ENCODE data around the gene FBRSL1. TPM values are rescaled to one million over a fixed set of nuclear protein-coding genes. Genes with fewer than 3 reads are reported as not detected.

The FBRSL1 gene
- total and polyA plus RNA-seq, 5 experiments from 2014 or later, result 0.38 to 101 (median 1.0) TPM

GRCh38 chr12:132512197-132513069, 22.5 kb downstream of the FBRSL1 start:
- Mint-ChIP-seq H3K36me3 (peaks cover 4 to 21% (median 12%) of the 10 kb centered on the region in 3 donors), H3K9me3 (peaks cover 0 to 2% (median 0%) of the 10 kb centered on the region in 9 donors)

DNA sequence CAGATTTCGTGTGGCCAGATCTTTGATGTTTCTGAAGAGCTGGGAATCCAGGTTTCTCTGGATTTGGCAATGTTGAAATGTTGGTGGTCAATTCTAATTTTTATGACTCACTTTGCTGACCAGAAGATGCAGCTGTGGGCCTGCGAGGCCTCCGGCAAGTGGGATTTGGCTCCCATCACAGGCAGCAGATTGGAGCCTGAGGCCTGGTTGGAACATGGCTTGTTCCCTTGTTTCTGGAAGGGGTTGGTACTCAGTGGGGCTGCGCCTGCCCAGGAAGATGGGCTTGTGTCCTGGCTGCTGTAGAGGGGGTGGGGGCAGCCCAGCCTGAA, 23.1 kb downstream of the FBRSL1 start:
- Mint-ChIP-seq H3K4me3 (peak overlapping the region in 1 of 10 donors; percentile 45), H3K4me1 (peaks cover 6 to 17% (median 12%) of the 10 kb centered on the region in 4 donors), H3K27ac (peak overlapping the region in 2 of 10 donors; percentile 62 to 89), H3K27me3 (no peaks in the 10 kb centered on the region), H3K36me3 (peaks cover 6 to 25% (median 15%) of the 10 kb centered on the region in 3 donors), H3K9me3 (peaks cover 0 to 2% (median 0%) of the 10 kb centered on the region in 9 donors)
- ATAC-seq, result no peak
- DNase-seq, result no peak
- POLR2A ChIA-PET, result no interaction called here

More at GRCh38 chr12:132512197-132513069, 22.5 kb downstream of the FBRSL1 start:
- no peak for ATAC-seq
- no peak for DNase-seq
- POLR2A ChIA-PET, result no interaction called here
- H3K27ac Mint-ChIP-seq, result peak overlapping the region in 2 of 10 donors; percentile 9 to 89
- H3K27me3 Mint-ChIP-seq, result no peaks in the 10 kb centered on the region
- no peak overlapping the region for H3K4me3 Mint-ChIP-seq
- H3K4me1 Mint-ChIP-seq, result peaks cover 6 to 20% (median 10%) of the 10 kb centered on the region in 4 donors

- ATAC-seq (no peak), DNase-seq (no peak)
- Mint-ChIP-seq H3K27ac (peak overlapping the region in 3 of 10 donors; percentile 43 to 89 (median 62)), H3K36me3 (peaks cover 11 to 31% (median 21%) of the 10 kb centered on the region in 3 donors), H3K4me3 (no peak overlapping the region), H3K4me1 (peaks cover 4 to 22% (median 18%) of the 10 kb centered on the region in 4 donors), H3K27me3 (no peaks in the 10 kb centered on the region), H3K9me3 (peaks cover 0 to 2% (median 0%) of the 10 kb centered on the region in 9 donors)
- POLR2A ChIA-PET, result no interaction called here
Measured at GRCh38 chr12:132513458-132514135, 23.6 kb downstream of the FBRSL1 start.

DNA sequence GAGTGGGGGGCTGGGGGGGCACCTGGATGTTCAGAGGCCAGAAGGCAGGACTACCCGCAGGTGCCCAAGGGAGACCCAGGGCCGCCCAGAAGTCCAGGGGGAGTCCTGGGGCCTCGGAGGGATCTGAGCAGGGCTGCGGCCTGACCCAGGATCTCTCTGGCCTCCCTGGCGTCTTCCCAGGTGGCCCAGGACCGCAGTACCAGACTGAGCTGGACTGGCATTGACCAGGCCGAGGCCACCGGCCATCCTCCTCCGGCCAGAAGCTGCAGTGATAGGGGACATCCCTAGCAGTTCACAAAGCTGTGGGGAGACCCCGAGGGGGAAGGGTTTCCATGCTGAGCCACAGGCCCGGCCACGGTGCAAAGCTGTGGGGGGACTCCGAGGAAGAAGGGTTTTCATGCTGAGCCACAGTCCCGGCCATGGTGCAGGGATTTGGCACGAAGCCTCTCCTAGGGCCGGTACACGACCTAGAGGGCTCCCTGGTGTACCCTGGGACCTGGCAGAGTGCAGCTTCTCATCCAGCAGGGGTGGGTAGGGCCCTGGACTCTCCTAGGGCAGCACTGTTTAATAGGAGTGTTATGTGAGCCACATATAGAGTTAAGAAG, 24.4 kb downstream of the FBRSL1 start:
- Mint-ChIP-seq H3K27me3 (no peaks in the 10 kb centered on the region), H3K27ac (no peak overlapping the region), H3K4me1 (peaks cover 4 to 29% (median 23%) of the 10 kb centered on the region in 4 donors), H3K4me3 (no peak overlapping the region), H3K9me3 (peaks cover 0 to 2% (median 0%) of the 10 kb centered on the region in 9 donors), H3K36me3 (peaks cover 11 to 34% (median 28%) of the 10 kb centered on the region in 3 donors)
- ATAC-seq (no peak), DNase-seq (no peak)
- POLR2A ChIA-PET, result no interaction called here

DNA sequence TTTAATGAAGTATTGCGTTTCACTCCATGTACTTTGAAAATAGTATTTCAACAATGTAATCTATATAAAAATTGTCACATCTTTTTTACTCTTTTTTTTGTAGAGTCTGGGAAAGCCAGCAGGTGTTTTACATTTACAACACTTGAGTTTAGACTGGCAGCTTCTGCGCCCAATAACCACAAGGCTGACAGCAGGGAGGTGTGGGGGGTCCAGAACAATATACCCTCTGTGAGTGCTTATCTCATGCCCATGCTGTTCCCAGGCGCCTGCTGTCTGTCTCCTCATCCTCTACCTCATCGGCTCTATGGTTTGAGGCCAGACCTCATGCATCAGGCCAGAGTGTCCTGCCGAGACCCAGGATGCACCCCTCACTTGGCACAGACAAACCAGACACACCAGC, 24.9 kb downstream of the FBRSL1 start:
- POLR2A ChIA-PET, result interaction anchor here (0.7 kb wide), 1 partner anchor 9 kb away, joined by 4 read pairs; no protein-coding TSS in a partner anchor
- H3K27me3 Mint-ChIP-seq, result no peaks in the 10 kb centered on the region
- ATAC-seq (no peak), DNase-seq (no peak)
- peak overlapping the region in 2 of 10 donors; percentile 37 to 63 for H3K27ac Mint-ChIP-seq
- H3K9me3 Mint-ChIP-seq, result peaks cover 0 to 2% (median 0%) of the 10 kb centered on the region in 9 donors
- peaks cover 11 to 34% (median 28%) of the 10 kb centered on the region in 3 donors for H3K36me3 Mint-ChIP-seq
- H3K4me1 Mint-ChIP-seq, result peaks cover 4 to 34% (median 23%) of the 10 kb centered on the region in 4 donors
- H3K4me3 Mint-ChIP-seq, result no peak overlapping the region

DNA sequence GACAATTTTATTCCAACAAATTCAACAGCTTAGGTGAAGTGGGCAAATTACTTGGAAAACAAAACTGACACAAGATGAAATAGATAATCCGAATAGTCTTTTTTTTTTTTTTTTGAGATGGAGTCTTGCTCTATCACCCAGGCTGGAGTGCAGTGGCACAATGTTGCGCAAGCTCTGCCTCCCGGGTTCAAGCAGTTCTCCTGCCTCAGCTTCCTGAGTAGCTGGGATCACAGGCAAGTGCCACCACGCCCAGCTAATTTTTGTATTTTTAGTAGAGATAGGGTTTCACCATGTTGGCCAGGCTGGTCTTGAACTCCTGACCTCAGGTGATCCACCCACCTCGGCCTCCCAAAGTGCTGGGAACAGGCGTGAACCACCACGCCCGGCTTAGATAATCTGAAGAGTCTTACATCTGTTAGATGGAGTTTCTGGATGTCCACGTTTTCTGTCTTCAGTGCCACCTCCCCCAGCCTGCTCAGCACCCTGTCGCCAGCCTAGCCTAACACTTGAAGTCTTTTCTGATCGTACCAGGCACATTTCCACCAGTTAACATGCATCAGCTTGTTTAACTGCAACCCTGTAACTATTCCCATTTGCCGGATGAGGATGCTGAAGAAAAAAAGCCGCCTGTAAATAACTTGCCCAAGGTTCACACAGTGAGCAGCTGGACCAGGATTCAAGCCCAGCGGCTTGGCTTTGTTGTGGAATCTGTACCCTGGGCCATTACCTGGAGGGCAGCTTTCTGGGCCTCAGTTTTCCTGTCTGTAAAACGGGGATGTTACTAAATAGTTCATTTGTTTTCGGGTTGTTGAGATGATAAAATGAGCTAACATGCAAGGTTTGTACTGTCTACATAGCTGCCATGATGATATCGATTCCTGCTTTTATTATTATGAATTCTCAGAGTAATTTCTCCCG, 26.4 kb downstream of the FBRSL1 start:
- POLR2A ChIA-PET, result interaction anchor here (0.7 kb wide), 1 partner anchor 1532 kb away, joined by 4 read pairs; no protein-coding TSS in a partner anchor
- H3K4me1 Mint-ChIP-seq, result peaks cover 2 to 41% (median 25%) of the 10 kb centered on the region in 4 donors
- peak overlapping the region in 2 of 10 donors; percentile 25 to 80 for H3K27ac Mint-ChIP-seq
- ATAC-seq, result no peak
- no peaks in the 10 kb centered on the region for H3K27me3 Mint-ChIP-seq
- DNase-seq, result no peak
- peaks cover 0 to 2% (median 0%) of the 10 kb centered on the region in 9 donors for H3K9me3 Mint-ChIP-seq
- H3K36me3 Mint-ChIP-seq, result peaks cover 11 to 28% (median 28%) of the 10 kb centered on the region in 3 donors
- no peak overlapping the region for H3K4me3 Mint-ChIP-seq

DNA sequence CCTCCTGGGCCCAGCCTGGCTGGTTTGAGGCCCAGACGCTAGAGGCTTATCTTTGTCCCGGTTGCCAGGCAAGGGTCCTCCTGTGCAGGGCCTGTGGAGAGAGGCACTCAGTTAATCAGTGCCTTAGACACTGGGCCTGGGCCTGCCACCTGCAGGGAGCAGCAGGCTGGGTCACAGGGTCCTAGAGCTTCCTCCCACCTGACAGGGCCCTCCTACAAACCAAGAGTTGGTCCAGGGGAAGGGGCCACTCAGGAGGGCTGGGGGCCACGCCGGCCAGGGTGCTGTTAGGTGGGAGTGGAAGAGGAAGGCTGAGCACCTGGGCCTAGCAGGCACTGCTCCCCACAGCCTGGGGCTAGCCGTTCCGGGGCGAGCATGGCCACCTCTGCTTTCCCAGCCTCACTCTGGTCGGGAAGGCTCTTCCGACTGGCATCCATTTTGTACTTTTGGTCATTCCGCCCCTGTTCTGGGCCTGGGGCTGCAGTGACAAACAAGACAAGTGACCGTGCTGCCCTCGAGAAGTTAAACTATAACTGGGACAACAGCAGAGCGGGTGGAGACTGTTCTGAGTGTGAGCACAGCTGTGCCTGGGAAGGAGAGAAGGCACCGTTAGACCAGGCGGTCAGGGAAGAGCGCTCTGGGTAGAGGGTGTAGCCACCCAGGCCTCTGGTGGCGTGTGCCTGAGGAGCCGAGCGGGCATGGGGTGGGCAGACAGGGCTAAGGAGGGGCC, 27.2 kb downstream of the FBRSL1 start:
- H3K4me1 Mint-ChIP-seq, result peaks cover 2 to 41% (median 28%) of the 10 kb centered on the region in 4 donors
- ATAC-seq (no peak), DNase-seq (no peak)
- POLR2A ChIA-PET, result no interaction called here
- no peaks in the 10 kb centered on the region for H3K27me3 Mint-ChIP-seq
- H3K4me3 Mint-ChIP-seq, result no peak overlapping the region
- peaks cover 11 to 28% (median 28%) of the 10 kb centered on the region in 3 donors for H3K36me3 Mint-ChIP-seq
- peaks cover 0 to 2% (median 0%) of the 10 kb centered on the region in 9 donors for H3K9me3 Mint-ChIP-seq
- peak overlapping the region in 2 of 10 donors; percentile 8 to 40 for H3K27ac Mint-ChIP-seq

DNA sequence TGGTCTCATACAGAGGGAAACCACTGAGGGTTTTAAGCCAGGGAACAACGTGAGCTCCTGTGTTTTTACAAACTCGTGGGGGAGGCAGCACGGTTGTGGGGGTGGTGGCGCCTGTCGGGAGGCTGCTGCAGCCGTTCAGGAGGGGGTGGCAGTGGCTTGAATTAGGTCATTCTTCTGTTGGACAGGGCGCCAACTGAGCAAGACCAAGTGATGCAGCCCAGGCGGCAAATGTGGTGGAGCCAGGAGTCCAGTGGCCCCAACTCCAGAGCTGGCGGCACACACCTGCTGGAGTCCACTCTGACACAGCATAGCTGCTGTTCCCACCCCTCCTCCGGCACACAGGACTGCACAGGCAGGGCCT, 27.8 kb downstream of the FBRSL1 start:
- H3K27ac Mint-ChIP-seq, result peak overlapping the region in 1 of 10 donors; percentile 8
- peaks cover 11 to 28% (median 28%) of the 10 kb centered on the region in 3 donors for H3K36me3 Mint-ChIP-seq
- ATAC-seq (no peak), DNase-seq (no peak)
- H3K4me3 Mint-ChIP-seq, result no peak overlapping the region
- POLR2A ChIA-PET, result no interaction called here
- peaks cover 0 to 2% (median 0%) of the 10 kb centered on the region in 9 donors for H3K9me3 Mint-ChIP-seq
- no peaks in the 10 kb centered on the region for H3K27me3 Mint-ChIP-seq
- peaks cover 2 to 41% (median 28%) of the 10 kb centered on the region in 4 donors for H3K4me1 Mint-ChIP-seq

- DNase-seq, result no peak
- Mint-ChIP-seq H3K27me3 (no peaks in the 10 kb centered on the region), H3K27ac (peak overlapping the region in 4 of 10 donors; percentile 24 to 49 (median 34)), H3K4me3 (peak overlapping the region in 2 of 10 donors; percentile 18 to 69), H3K36me3 (peaks cover 11 to 28% (median 23%) of the 10 kb centered on the region in 3 donors), H3K9me3 (peaks cover 0 to 2% (median 0%) of the 10 kb centered on the region in 9 donors), H3K4me1 (peaks cover 4 to 36% (median 27%) of the 10 kb centered on the region in 4 donors)
- POLR2A ChIA-PET, result no interaction called here
- ATAC-seq, result no peak
Measured at GRCh38 chr12:132518354-132518992, 28.5 kb downstream of the FBRSL1 start.

GRCh38 chr12:132520421-132521199, 30.7 kb downstream of the FBRSL1 start:
- Mint-ChIP-seq H3K27ac (peak overlapping the region in 3 of 10 donors; percentile 25 to 71 (median 65)), H3K9me3 (peaks cover 0 to 2% (median 0%) of the 10 kb centered on the region in 9 donors), H3K36me3 (peaks cover 7 to 23% (median 17%) of the 10 kb centered on the region in 3 donors), H3K27me3 (no peaks in the 10 kb centered on the region), H3K4me1 (peaks cover 8 to 40% (median 30%) of the 10 kb centered on the region in 4 donors), H3K4me3 (no peak overlapping the region)
- POLR2A ChIA-PET, result no interaction called here
- ATAC-seq, result no peak
- no peak for DNase-seq

All from naive thymus-derived CD8-positive, alpha-beta T cell (primary cell).